ENCODE data around the gene CYB5R4.
"Not testable (repeated sequence)": the region's sequence is repeated elsewhere in the genome, so short reads cannot be mapped to it uniquely, and the experiment has no call there.

Gene CYB5R4

DNA sequence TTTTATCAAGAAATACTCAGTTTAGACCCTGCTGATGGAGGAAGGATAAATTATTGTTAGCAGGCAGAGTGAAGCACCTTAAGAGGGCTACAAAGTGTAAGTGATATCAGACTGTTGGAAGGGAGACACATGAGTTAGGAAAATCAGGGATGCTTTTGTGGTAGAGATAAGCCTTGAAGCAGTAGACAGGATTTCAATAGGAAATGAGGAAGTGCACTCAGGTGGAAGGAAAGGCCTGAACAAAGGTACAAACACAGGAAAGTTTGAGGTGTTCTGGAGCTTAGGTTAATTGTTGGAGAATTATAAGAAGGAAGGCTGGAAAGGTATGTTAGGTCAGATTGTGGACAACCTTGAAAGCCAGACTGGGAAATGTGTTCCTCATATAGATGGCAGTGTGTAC lies 7.6 kb downstream of the CYB5R4 start:
- no peak for DNase-seq (ENCODE audit: low read depth, low spot score)

DNA sequence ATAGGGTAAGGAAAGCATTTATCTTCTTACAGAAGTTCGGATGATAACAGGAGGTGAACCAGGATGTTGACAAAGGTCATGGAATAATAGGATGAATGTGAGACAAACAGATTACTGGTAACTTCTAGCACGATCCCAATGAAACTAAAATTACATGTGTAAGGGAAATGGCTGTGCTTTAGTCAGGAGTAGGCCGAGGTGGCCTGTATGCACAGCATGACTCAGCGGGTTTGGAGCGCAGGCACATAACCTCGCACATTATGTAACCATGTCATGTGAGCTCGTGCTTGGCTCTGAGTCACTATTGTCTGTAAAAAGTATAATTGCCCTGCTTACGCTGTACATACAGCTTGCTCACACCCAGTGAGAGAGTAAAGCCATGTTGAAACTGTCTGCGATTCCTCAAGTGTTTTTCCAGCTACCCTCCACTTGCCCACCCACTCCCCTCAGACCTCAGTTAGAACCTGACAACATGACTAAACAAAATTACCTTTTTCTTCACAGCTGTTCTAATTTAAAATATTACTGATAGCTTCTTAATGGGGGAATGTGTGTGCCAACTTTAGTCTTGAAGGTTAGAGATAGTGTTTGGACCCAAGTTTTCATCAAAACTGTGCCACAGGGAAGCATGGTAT lies 8.2 kb downstream of the CYB5R4 start:
- DNase-seq (ENCODE audit: low read depth, low spot score), result no peak

DNA sequence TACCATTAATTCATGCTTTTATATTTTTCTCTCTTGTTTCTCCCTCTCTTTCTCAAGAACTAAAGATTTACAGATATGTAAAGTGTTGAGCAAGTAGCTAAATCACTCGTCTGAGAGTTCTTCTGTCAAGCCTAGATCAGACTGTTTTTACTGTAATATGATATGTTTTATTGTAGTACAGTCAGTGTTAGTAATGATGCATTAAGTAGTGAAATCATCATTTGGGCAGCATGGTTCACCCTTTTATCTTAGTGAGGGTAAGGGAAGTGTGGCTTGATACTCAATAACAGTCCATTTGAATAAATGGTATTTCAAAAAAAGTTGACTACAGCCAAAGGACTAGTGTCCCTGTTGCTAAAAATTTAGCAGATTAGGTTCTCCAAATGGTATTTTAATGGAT lies 9.2 kb downstream of the CYB5R4 start:
- no peak for DNase-seq (ENCODE audit: low read depth, low spot score)

DNA sequence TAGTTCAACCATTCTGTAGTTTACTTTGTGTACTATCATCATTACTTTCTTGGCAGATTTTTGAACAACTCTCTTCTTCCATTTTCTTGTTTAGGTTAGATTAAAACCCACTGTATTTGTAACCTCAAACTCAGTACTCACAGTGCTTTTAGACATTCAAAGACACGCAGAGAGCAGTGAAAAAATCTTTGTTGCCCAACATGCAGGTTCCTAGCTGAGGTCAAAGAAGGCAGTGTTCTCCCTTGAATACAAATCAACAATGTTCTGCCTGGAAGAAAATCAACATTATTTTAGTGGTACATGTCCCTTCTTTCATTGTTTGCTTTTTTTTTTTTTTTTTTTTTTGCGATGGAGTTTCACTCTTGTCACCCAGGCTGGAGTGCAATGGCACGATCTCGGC lies 11.2 kb downstream of the CYB5R4 start:
- DNase-seq (ENCODE audit: low read depth, low spot score), result no peak

DNA sequence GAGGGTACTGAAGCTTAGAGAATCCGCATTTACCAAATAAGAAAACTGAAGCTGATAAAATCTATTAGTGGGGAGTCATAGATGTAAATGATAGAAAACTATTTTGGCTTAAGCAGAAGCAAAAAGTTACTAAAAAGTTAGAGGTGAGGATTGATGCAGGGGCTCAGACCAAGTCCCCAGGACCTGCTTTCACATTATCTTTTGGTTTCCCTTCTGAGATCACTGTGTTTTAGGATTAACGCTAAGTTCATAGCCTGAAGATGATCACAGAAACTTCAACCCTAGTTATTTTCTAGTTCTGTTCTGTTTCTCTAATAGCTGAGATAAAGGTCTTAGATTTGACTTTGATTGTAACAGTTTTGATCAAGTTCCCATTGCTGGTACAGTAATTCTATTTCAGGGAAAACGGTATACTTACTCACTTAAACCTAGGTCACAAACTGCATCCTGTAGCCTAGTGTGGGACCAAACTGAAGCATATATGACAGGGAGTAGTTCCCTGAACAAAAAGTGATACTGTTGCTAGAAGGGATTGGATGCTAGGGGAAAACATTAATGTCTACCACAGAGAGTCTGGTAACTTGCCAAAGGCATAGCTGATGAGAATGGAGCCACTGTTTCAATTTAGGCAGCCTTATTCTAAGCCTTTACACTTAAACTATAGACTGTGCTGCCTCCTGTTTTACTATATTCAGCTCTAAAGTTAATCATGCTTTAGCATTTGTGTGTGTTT lies 13.1 kb downstream of the CYB5R4 start:
- DNase-seq (ENCODE audit: low read depth, low spot score), result no peak

DNA sequence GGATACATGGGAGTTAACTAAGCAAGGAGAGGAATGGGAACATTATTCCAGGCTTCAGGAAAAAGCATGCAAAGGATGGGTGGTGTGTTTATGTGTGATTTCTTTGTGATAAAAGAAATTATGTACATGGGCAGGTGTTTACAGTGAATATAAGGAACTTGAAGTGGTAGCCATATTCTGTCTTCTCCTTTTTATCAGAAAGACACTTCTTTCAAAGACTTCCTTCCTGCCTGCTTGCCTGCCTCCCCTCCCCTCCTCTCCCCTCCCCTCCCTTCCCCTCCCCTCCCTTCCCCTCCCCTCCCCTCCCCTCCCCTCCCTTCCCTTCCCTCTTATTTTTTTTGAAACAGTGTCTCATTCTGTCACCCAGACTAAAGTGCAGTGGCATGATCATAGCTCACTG lies 14.4 kb downstream of the CYB5R4 start:
- no peak for DNase-seq (ENCODE audit: low read depth, low spot score)

DNA sequence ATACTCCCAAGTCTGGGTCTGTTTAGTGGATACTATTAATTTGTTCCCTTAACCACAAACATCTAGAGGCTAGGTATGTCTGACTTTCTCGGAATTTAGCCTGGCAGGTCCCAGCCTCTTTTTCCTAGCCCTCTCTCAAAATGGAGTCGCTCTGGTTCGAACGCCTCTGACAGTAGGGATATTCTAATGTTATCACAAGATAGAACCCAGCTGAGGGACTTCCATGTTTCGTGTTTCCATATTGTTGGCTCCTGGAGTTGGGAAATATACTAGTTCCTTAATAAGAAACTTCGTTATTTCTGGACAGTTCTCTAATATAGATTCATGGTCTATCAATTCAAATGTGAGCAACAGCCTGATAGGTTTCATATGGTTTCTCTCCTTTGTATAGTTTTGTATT lies 16.4 kb downstream of the CYB5R4 start:
- DNase-seq (ENCODE audit: low read depth, low spot score), result no peak

DNA sequence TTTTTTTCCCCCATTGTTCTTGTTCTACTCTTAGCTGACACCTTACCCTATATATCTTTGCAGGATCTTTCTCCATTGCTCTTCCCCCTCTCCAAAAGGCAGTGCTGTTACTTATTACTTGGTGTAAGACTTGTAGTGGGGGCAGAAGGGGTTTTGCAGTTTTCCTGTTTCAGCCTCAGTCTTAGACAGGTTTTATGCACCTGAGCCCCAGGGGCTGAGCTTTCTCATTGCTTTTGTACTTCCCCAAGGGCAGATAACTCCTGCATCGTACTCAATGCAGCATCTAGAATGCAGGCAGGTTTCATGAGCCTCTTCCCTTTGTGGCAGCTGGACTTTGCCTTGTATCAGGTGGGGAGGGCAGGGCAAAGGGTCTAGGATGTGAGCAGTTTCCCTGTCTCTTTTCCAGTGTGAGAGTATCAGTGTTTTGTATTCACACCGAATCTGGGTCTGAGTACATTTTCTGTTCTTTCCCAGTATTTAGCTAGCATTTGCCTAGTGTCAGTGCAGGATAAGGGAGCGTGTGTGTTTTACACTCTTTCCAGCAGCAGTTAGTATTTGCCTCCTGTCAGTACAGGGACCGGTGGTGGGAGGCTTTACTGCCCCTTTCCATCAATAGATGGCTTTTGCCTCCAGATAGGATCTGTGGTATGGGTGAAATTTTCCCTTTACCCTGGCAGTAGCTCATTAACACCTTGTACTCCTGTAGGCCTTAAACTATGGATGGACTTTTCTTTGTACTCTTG lies 19.6 kb downstream of the CYB5R4 start:
- DNase-seq (ENCODE audit: low read depth, low spot score), result no peak

DNA sequence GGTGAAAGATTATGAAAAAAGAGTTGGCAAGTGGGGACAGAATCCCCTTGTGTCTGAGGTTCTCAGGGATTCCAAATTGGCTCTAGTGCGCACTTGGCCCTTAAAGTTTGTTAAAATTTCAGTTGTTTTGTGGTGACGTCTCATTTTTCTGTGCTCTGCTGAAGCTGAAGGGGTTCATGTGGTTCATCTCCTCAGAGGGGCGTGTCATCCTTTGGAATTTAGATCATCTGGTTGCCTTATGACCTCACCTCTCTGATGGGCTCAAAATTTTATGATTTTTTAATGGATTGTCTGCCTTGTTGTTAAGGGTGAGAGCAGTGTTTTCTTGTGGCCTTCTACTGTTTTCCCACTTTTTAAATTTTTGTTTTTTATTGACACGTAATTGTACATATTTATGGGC lies 20.3 kb downstream of the CYB5R4 start:
- DNase-seq (ENCODE audit: low read depth, low spot score), result no peak

DNA sequence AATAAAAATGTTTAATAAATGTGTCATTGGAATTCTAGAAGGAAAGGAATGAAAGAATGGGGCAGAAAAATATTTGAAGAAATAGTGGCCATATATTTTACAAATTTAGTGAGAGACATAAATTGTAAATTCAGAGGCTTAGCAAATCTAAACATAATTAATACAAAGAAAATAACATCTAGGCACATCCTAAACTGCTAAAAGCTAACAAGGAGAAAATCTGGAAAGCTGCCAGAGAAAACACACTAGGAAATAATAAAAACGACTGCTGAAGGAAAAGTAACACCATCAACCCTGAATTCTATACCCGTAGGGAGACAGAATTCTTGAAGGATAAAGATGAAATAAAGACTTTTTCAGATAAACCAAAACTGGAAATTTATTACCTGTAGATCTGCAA lies 23.8 kb downstream of the CYB5R4 start:
- no peak for DNase-seq (ENCODE audit: low read depth, low spot score)

DNA sequence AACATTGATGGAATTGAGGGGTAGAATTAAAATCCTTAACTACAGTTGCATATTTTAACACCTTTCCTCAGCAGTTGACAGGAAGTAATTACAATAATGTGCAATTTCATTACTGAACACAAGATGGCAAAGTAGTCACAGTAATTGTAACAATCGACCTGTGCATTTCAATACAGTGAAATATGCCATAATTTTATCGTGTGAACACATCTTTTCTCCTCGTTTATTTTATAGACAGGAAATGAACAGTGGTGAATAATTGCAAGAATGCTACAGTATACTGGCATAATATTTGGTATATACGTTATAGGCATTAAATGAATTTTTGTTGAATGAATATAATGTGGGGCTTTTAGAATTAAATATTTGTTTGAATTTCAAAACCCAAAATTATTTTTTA lies 25.0 kb downstream of the CYB5R4 start:
- no peak for DNase-seq (ENCODE audit: low read depth, low spot score)

DNA sequence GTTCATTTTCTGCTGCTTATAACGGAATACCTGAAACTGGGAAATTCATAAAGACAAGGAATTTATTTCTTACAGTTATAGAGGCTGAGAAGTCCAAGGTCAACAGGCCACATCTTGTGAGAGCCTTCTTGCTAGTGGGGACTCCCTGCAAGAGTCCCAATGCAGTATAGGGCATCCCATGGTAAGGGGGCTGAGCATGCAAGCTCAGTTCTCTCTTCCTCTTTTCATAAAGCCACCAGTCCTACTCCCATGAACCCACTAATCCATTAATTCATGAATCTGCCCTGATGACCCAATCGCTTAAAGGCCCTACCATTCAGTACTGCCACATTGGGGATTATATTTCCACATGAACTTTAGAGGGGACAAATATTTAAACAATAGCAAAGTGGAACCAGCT lies 26.5 kb downstream of the CYB5R4 start:
- no peak for DNase-seq (ENCODE audit: low read depth, low spot score)

DNA sequence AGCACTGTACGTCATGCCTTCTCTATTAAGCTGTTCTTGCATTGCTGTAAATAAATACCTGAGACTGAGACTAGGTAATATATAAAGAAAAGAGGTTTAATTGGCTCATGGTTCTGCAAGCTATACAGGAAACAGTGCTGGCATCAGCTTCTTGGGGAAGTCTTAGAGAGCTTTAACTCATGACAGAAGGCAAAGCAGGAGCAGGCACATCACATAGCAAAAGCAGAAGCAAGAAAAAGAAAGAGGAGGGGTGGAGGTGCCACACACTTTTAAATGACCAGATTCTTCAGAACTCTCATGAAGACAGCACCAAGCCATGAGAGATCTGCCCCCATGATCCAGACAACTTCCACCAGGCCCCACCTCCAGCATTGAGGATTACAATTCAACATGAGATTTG lies 30.1 kb downstream of the CYB5R4 start:
- no peak for DNase-seq (ENCODE audit: low read depth, low spot score)

DNA sequence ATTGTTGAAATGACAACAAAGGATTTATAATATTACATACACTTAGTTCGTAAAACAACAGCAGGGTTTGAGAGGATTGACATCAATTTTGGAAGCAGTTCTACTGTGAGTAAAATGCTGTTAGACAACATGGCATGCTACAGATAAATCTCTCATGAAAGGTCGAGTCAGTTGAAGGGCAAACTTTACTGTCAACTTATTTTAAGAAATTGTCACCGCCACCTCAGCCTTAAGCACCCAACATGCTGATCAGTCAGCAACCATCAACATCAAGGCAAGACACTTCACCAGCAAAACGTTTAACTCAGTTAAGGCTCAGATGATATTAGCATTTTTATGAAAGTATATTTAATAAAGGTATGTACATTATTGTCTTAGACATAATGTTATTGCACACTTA lies 31.0 kb downstream of the CYB5R4 start:
- DNase-seq (ENCODE audit: low read depth, low spot score), result no peak

DNA sequence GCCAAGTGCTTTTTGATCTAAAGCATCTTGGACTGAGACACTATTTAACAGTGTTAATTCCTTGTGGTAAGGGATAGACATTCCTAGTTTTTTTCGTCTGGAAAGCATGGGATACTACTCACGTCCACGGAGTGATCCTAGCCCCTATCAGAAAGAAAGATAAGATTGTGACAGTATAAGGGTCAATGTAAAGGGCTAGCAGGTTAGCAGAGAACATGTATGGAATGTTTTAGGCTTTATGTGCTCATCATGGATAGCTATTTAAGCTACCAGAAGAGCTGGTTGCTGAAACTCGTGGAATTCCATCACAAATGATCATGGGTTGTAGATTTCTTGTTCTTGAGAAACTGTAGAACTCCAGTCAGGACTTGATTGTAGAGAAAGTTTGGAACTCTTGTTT lies 32.1 kb downstream of the CYB5R4 start:
- DNase-seq (ENCODE audit: low read depth, low spot score), result no peak

DNA sequence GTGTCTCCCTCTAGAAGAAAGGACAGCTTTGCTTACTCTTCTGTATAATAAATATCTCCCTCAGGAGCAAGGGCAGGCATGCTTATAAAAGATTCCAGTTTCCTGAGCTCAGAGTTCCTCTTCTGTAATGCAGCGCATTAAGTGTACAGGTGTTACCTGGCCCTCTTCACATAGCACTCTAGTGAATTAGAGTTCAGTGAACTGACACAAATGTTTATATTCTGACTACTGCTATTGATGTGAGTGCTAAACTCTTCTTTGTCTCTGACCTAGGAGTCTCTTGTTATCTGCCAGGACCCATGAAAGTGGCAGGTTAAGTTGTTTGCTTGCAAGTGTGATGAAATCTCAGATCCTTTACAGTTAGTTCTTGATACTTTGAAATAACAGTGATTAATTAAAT lies 33.5 kb downstream of the CYB5R4 start:
- no peak for DNase-seq (ENCODE audit: low read depth, low spot score)

DNA sequence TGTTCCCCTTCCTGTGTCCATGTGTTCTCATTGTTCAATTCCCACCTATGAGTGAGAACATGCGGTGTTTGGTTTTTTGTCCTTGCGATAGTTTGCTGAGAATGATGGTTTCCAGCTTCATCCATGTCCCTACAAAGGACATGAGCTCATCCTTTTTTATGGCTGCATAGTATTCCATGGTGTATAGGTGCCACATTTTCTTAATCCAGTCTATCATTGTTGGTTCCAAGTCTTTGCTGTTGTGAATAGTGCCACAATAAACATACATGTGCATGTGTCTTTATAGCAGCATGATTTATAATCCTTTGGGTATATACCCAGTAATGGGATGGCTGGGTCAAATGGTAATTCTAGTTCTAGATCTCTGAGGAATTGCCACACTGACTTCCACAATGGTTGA lies 37.6 kb downstream of the CYB5R4 start:
- DNase-seq (ENCODE audit: low read depth, low spot score), result not testable (repeated sequence)

DNA sequence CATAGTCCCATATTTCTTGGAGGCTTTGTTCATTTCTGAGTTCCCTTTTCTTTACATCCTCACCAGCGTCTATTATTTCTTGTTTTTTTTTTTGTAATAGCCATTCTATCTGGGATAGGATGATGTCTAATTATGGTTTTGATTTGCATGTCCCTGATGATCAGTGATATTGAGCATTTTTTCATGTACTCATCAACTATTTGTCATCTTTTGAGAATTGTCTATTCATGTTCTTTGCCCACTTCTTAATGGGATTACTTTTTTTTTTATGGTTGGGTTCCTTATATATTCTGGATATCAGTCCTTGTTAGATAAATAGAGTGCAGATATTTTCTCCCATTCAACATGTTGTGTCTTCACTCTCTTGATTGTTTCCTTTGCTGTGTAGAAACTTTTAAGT lies 42.1 kb downstream of the CYB5R4 start:
- no peak for DNase-seq (ENCODE audit: low read depth, low spot score)

DNA sequence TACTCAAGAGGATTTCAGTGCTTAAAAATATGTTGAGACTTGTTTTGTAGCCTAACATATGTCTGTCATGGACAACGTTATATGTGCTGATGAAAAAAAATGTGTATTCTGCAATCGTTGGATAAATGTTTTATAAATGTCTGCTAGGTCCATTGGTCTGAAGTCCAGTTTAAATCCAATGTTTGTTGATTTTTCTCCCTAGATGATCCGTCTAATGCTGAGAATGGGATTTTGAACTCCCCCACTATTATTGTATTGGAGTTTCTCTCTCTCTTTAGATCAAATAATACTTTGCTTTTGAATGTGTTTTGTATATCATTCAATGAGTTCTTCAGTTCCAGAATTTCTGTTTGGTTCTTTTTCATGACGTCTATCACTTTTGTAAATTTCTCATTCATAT lies 44.9 kb downstream of the CYB5R4 start:
- no peak for DNase-seq (ENCODE audit: low read depth, low spot score)

DNA sequence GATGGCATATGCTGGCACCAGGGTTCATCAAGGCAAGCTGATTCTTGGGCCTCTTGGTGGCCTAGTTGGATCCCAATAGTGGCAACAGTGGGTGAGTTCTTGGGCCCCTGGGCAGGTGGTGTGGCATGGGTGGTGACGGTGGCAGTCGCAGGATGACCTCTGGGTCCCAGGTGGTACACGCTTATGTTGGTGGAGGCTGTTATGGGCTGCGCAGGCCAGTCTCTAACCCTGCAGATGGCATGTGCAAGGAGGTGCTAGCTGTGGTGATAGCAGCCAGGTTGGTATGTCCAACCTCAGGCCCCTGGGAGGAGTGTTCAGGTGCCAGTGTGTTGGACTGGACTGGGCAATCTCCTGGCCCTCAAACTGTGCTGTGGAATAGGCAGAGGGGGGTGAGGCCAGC lies 46.2 kb downstream of the CYB5R4 start:
- no peak for DNase-seq (ENCODE audit: low read depth, low spot score)

DNA sequence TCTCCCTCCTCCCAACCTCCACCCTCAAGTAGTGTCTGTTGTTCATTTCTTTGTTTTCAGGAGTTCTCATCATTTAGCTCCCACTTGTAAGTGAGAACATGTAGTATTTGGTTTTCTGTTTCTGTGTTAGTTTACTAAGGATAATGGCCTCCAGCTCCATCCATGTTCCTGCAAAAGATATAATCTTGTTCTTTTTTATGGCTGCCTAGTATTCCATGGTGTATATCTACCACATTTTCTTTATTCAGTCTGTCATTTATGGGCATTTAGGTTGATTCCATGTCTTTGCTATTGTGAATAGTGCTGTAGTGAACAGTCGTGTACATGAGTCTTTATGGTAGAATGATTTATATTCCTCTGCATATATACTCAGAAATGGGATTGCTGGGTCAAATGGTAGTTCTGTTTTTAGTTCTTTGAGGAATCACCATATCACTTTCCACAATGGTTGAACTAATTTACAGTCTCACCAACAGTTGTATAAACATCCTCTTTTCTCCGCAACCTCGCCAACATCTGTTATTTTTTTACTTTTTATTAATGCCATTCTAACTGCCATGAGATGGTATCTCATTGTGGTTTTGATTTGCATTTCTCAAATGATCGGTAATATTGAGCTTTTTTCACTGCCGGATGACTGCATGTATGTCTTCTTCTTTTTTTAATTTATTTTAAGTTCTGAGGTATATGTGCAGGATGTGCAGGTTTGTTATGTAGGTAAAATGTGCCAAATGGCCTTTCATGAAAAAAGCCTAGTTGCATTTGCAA lies 48.3 kb downstream of the CYB5R4 start:
- DNase-seq (ENCODE audit: low read depth, low spot score), result not testable (repeated sequence)

DNA sequence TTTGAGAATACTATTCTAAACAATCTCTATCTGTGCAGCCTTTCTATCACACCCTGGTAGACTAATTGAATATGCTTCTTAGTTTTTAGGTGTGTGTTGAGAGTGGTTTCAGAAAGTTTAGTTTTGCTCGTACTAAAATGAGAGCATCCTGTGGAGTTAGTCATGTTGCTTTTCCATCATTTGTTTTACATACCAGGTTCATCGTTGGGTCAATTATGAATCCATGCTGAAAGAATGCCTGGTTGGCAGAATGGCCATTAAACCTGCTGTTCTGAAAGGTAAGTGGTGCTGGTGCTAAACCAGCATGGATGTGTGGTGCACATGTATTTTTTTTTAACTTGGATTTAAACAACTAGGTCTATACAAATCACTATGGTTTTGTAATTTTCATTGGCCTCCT lies 49.3 kb downstream of the CYB5R4 start:
- DNase-seq (ENCODE audit: low read depth, low spot score), result no peak

Measured in activated naive CD8-positive, alpha-beta T cell treated with anti-CD3 and anti-CD28 coated beads, Interleukin-2, amount 50 U/mL, for 16 hours (primary cell).